A673 (cell line): ENCODE measurements around the gene ADK. TPM values are rescaled to one million over a fixed set of nuclear protein-coding genes. Genes with fewer than 3 reads are reported as not detected.

Experiments
- BruUV-seq: library from RNA; stranded (reverse); fragments of 400-500 nt; replicated peaks from 2 replicates; lab custom pipeline; 2021; lab: Mats Ljungman, UMichigan
- CTCF ChIA-PET: fragments of 300-600 bp; sonication (Branson Sonifier 250); formaldehyde crosslinking; loops from one replicate; lab custom pipeline; 2022; ENCODE audit warnings: antibody characterized with exemption; lab: Charles Lee
- POLR2A ChIA-PET: fragments of 300-600 bp; sonication (Branson Sonifier 250); formaldehyde crosslinking; loops from one replicate; lab custom pipeline; 2022; ENCODE audit warnings: antibody characterized with exemption; ENCODE audit not compliant: low non-redundant PET; lab: Charles Lee
- DNase-seq: peaks from one replicate; pipeline ENCODE4 v3.0.0-alpha.2; 2015; ENCODE audit warnings: low spot score
- H3K27ac ChIP-seq: fragments of 200-600 bp; sonication (generic); 2 replicates; pipeline ENCODE4 v1.5.1; 2016; ENCODE audit warnings: mixed run types, low read depth, mild to moderate bottlenecking, mixed read lengths, antibody characterized with exemption, low read length; ENCODE audit not compliant: poor library complexity, severe bottlenecking
- H3K27me3 ChIP-seq: fragments of 200-600 bp; sonication (generic); replicated peaks from 2 replicates; pipeline ENCODE4 v1.6.1; 2017; ENCODE audit warnings: mixed run types, low read depth, mild to moderate bottlenecking, mixed read lengths, antibody characterized with exemption, low read length; ENCODE audit not compliant: insufficient read depth, poor library complexity
- H3K36me3 ChIP-seq: fragments of 200-600 bp; sonication (generic); 2 replicates; pipeline ENCODE4 v1.6.1; 2016; ENCODE audit warnings: mixed run types, mild to moderate bottlenecking, mixed read lengths, antibody characterized with exemption, low read length; ENCODE audit not compliant: insufficient read depth, poor library complexity, severe bottlenecking
- H3K4me1 ChIP-seq: fragments of 200-600 bp; sonication (generic); 2 replicates; pipeline ENCODE4 v1.6.1; 2017; ENCODE audit warnings: mixed run types, mild to moderate bottlenecking, mixed read lengths, antibody characterized with exemption, low read length; ENCODE audit not compliant: insufficient read depth, poor library complexity, severe bottlenecking
- H3K4me3 ChIP-seq: fragments of 200-600 bp; sonication (generic); 2 replicates; pipeline ENCODE4 v1.5.1; 2016; ENCODE audit warnings: low read depth, mixed run types, mild to moderate bottlenecking, mixed read lengths, low read length; ENCODE audit not compliant: poor library complexity, severe bottlenecking
- H3K9me3 ChIP-seq: fragments of 200-600 bp; sonication (generic); 2 replicates; pipeline ENCODE4 v1.6.1; 2016; ENCODE audit warnings: mixed run types, low read depth, mild to moderate bottlenecking, mixed read lengths, antibody characterized with exemption, low read length; ENCODE audit not compliant: poor library complexity, severe bottlenecking
- CTCF ChIP-seq: fragments of 300-800, 200-600 bp; sonication (generic); conservative IDR thresholded peaks from 2 replicates; pipeline ENCODE4 v1.5.1; 2017; ENCODE audit warnings: low read depth, mild to moderate bottlenecking, antibody characterized with exemption, low read length, moderate library complexity, mixed read lengths
- EZH2 ChIP-seq: fragments of 200-600 bp; sonication (generic); IDR thresholded peaks from 2 replicates; pipeline ENCODE4 v1.6.1; 2017; ENCODE audit warnings: borderline replicate concordance, low read depth, mild to moderate bottlenecking, mixed read lengths, antibody characterized with exemption, low read length; ENCODE audit not compliant: poor library complexity, severe bottlenecking
- intact Hi-C: fragments of 100-400 bp; cut with micrococcal nuclease; formaldehyde crosslinking; loops from one replicate; pipeline ENCODE4 v1.10.0; 2022; ENCODE audit not compliant: unreplicated experiment
- total RNA-seq: library from RNA; stranded (reverse); gene quantifications from 2 replicates; pipeline ENCODE4 v1.2.3, GENCODE V29; 2021

The ADK gene
- total RNA-seq, 1 experiment from 2014 or later, result 49.0 TPM

GRCh38 chr10:74255888-74256357 is 104.9 kb downstream of the ADK start:
- peak; percentile 96 for DNase-seq
- no peak overlapping the region for H3K4me3 ChIP-seq
- H3K36me3 ChIP-seq, result no peaks in the 10 kb centered on the region
- peaks cover 38% of the 10 kb centered on the region for H3K4me1 ChIP-seq
- TF ChIP-seq CTCF, result no peak
- no peak for TF ChIP-seq EZH2
- POLR2A ChIA-PET, result interaction anchor here (0.5 to 0.9 kb wide), 2 partner anchors 40 to 44 kb away, joined by 3 to 8 read pairs; no protein-coding TSS in a partner anchor
- intact Hi-C loops, result loop anchor here (5.0 kb wide), 2 partner anchors 41 to 846 kb away; no protein-coding TSS in a partner anchor
- peak overlapping the region; percentile 27 for H3K27ac ChIP-seq
- no TSS peak for BruUV-seq
- CTCF ChIA-PET, result no interaction called here
- H3K27me3 ChIP-seq, result no peaks in the 10 kb centered on the region
- H3K9me3 ChIP-seq, result no peaks in the 10 kb centered on the region

- DNase-seq, result no peak
- no peak for TF ChIP-seq CTCF
- TF ChIP-seq EZH2, result no peak
- Histone ChIP-seq H3K27me3 (no peaks in the 10 kb centered on the region), H3K27ac (no peak overlapping the region), H3K4me3 (no peak overlapping the region), H3K9me3 (no peaks in the 10 kb centered on the region), H3K36me3 (no peaks in the 10 kb centered on the region), H3K4me1 (peaks cover 6% of the 10 kb centered on the region)
- intact Hi-C loops, result no loop called here
- BruUV-seq, result no TSS peak
- POLR2A ChIA-PET, result no interaction called here
- CTCF ChIA-PET, result no interaction called here
Observed at GRCh38 chr10:74262856-74263255, 111.8 kb downstream of the ADK start.

GRCh38 chr10:74263996-74264395 is 113.0 kb downstream of the ADK start:
- Histone ChIP-seq H3K4me3 (no peak overlapping the region), H3K4me1 (no peaks in the 10 kb centered on the region), H3K27me3 (no peaks in the 10 kb centered on the region), H3K27ac (no peak overlapping the region), H3K36me3 (no peaks in the 10 kb centered on the region), H3K9me3 (no peaks in the 10 kb centered on the region)
- TF ChIP-seq EZH2, result no peak
- TF ChIP-seq CTCF, result no peak
- CTCF ChIA-PET, result no interaction called here
- POLR2A ChIA-PET, result no interaction called here
- intact Hi-C loops, result no loop called here
- no peak for DNase-seq
- BruUV-seq, result no TSS peak
